IPS-15b (cell line): Measurements from ENCODE around the gene MYO9A.

Source experiments
- H3K27me3 ChIP-seq: one replicate; pipeline ENCODE4 v1.6.1; 2013; ENCODE audit warnings: low read length; ENCODE audit not compliant: control insufficient read depth, insufficient read depth
- H3K36me3 ChIP-seq: one replicate; pipeline ENCODE4 v1.6.1; 2013; ENCODE audit warnings: low read length; ENCODE audit not compliant: control insufficient read depth, insufficient read depth
- H3K4me1 ChIP-seq: one replicate; pipeline ENCODE4 v1.6.1; 2013; ENCODE audit warnings: mild to moderate bottlenecking, low read length; ENCODE audit not compliant: control insufficient read depth, insufficient read depth
- H3K4me3 ChIP-seq: one replicate; pipeline ENCODE4 v1.5.1; 2013; ENCODE audit warnings: low read depth, low read length
- H3K9ac ChIP-seq: one replicate; pipeline ENCODE4 v1.6.1; 2013; ENCODE audit warnings: low read depth, mild to moderate bottlenecking, low read length
- H3K9me3 ChIP-seq: one replicate; pipeline ENCODE4 v1.6.1; 2013; ENCODE audit warnings: mild to moderate bottlenecking, low read length; ENCODE audit not compliant: control insufficient read depth, insufficient read depth

MYO9A gene

GRCh38 chr15:71781179-71781964 lies 336.6 kb downstream of the MYO9A start:
- no peaks in the 10 kb centered on the region for H3K9me3 ChIP-seq
- H3K4me3 ChIP-seq = no peak overlapping the region
- H3K36me3 ChIP-seq = no peaks in the 10 kb centered on the region
- no peaks in the 10 kb centered on the region for H3K27me3 ChIP-seq
- H3K4me1 ChIP-seq = peaks cover 3% of the 10 kb centered on the region
- H3K9ac ChIP-seq = no peak overlapping the region

DNA sequence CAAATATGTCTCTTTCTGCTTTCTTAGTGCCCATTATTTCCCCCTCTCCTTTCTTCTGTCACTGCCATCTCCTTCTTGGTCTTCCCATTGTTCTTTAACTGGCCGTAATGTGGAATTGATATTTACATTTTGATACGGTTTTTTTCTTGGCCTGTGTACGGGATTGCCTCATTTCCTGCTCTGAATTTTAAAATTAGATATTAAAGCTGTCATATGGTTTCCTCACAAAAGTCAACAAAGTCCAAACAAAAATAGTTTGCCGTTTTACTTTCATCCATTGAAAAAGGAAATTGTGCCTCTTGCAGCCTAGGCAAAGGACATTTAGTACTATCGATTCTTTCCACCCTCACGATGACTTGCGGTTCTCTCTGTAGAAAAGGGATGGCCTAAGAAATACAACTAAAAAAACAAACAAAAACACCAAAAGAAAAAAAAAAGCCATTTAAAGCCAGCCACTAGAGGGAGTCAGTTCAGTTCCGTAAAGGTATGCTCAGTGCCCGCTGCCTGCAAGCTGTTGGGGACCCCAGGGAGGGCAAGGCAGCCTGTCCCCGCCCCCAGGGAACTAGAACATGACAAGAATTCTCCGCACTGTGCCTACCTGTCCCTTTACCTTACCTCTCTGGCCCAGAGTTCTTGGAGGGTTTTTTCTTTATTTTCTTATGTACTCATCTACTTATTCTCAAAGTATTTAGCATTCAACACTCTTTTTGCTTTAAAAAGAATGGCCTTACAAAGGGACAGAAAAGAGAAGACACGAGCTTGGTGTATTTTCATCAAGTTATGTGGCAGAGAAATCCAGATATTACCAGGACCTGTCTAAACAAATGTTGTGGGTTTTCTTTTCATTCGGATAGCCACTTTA lies 337.6 kb downstream of the MYO9A start:
- H3K27me3 ChIP-seq = no peaks in the 10 kb centered on the region
- peaks cover 3% of the 10 kb centered on the region for H3K4me1 ChIP-seq
- H3K4me3 ChIP-seq = no peak overlapping the region
- H3K9ac ChIP-seq = no peak overlapping the region
- H3K36me3 ChIP-seq = no peaks in the 10 kb centered on the region
- no peaks in the 10 kb centered on the region for H3K9me3 ChIP-seq

GRCh38 chr15:71779073-71779797 lies 338.7 kb downstream of the MYO9A start:
- Histone ChIP-seq H3K4me3 (no peak overlapping the region), H3K36me3 (no peaks in the 10 kb centered on the region), H3K9me3 (no peaks in the 10 kb centered on the region), H3K27me3 (no peaks in the 10 kb centered on the region), H3K4me1 (peaks cover 3% of the 10 kb centered on the region), H3K9ac (no peak overlapping the region)

- Histone ChIP-seq H3K27me3 (no peaks in the 10 kb centered on the region), H3K4me1 (peaks cover 3% of the 10 kb centered on the region), H3K36me3 (no peaks in the 10 kb centered on the region), H3K9ac (no peak overlapping the region), H3K4me3 (no peak overlapping the region), H3K9me3 (no peaks in the 10 kb centered on the region)
These were observed 340.6 kb downstream of the MYO9A start for GRCh38 chr15:71777216-71777943.

- Histone ChIP-seq H3K9me3 (no peaks in the 10 kb centered on the region), H3K27me3 (no peaks in the 10 kb centered on the region), H3K4me1 (peaks cover 3% of the 10 kb centered on the region), H3K9ac (no peak overlapping the region), H3K4me3 (no peak overlapping the region), H3K36me3 (no peaks in the 10 kb centered on the region)
These were observed 341.6 kb downstream of the MYO9A start for GRCh38 chr15:71776304-71776703.

- Histone ChIP-seq H3K4me3 (no peak overlapping the region), H3K36me3 (no peaks in the 10 kb centered on the region), H3K27me3 (no peaks in the 10 kb centered on the region), H3K9ac (no peak overlapping the region), H3K4me1 (peaks cover 3% of the 10 kb centered on the region), H3K9me3 (no peaks in the 10 kb centered on the region)
These were observed 342.1 kb downstream of the MYO9A start for GRCh38 chr15:71775856-71776255.

GRCh38 chr15:71773206-71773859 lies 344.6 kb downstream of the MYO9A start:
- Histone ChIP-seq H3K9me3 (no peaks in the 10 kb centered on the region), H3K36me3 (no peaks in the 10 kb centered on the region), H3K27me3 (no peaks in the 10 kb centered on the region)

More at GRCh38 chr15:71773206-71773859, 344.6 kb downstream of the MYO9A start:
- no peak overlapping the region for H3K4me3 ChIP-seq
- H3K9ac ChIP-seq = no peak overlapping the region
- no peaks in the 10 kb centered on the region for H3K4me1 ChIP-seq
